NOMO-1 treated with DMSO at 0.1 percent for 48 hours (cell line): ENCODE measurements around the gene ZNF804B.

Experiments
- DNase-seq: peaks from one replicate; lab custom pipeline; 2025; ENCODE audit not compliant: unreplicated experiment; lab: John Stamatoyannopoulos, UW

ZNF804B gene

GRCh38 chr7:88965371-88965770 lies 205.9 kb downstream of the ZNF804B start:
- no peak for DNase-seq

DNA sequence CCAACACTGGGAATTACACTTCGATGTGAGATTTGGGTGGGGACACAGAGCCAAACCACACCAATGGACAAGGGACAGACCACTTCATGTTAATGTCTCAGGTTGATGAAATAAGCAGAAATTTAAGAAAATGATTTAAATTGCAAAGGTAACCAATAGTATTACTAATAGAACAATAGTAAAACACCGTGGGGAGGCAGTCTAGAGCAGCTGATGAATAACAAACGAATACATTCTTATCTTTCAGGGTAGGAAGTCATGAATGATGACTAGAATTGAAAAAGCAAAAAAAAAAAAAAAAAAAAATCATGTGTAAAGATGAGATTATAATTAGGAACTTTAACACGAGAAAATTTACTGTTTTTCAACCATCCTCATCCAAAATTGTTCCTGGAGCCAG lies 207.9 kb downstream of the ZNF804B start:
- no peak for DNase-seq

DNA sequence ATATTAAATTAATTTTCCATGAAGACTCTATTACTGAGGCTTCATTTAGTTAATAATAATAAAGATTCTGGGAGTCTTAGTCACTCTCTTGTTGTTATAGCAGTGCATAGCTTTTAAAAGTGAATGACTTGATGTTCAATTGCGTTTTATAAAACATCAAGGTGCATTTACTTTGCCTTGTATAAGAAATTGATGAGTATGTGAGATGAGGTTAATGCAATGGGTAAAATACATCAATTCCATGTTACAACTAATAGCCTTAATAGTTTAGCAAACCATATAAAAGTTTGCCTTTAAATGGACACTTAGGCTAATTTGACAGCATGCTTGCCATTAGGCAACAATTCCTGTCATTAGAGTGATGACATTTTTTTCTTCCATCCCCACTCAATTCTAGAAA lies 209.7 kb downstream of the ZNF804B start:
- DNase-seq: no peak

- DNase-seq: no peak
Measured at GRCh38 chr7:88985295-88985694, 225.8 kb downstream of the ZNF804B start.

DNA sequence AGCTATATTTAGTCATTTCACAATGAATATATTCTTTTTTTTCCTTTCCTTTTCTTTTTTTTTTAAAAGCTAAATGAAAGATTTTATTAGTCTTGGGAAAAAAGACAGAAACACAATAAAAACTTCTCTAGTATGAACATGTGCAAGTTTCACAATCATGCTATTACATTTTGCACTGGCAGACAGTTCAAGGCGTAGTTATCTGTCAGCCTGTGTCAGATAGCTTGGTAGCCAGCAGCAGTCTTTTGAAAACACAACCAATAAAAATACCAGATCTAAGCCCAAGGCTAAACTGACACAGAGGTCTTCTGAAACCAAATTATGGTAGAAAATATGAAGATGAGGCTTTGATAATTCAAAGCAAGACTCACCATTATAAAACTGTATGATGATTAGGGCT lies 241.8 kb downstream of the ZNF804B start:
- DNase-seq: no peak

DNA sequence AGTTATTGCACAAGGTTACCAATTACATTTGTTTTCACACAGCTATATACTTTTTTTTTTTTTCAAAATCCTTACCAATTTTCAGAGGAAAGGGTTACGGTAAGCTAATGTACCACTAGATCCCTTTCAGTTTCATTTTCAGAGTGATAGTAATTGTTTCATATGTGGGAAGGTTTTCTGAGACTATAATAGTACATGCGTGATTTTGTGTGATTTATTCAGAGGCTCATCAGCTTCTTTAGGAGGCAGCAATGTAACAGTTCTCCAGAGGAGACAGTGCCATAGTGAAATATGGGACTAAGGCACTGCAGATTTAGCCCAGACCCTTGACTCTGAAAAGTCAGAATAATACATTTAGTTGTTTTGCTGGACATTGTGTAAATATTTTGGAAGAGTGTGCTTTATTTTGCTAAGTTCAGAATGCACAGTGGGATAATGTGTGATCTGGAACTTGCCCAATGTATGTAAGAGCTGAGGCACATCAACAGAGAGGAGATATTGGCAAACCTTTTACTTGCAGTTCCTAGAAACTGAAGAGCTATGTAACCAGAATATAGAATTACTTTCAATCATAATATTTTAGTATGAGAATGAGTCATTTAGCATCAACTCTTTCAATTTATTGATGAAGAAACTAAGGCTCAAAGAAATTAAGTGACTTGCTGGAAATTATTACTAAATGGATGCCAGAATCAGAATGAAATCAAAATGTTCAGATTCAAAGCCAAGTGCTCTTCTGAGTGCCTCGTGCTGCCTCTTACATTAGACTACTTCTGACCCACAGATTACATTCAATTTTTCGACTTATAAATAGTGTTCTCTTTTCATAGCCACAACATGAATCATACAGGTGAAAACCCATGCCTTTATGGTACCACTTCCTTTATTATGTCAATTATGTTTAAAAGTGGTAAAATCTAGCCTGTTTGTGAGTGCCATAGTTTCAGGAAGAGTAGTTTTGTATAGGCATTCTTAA lies 243.8 kb downstream of the ZNF804B start:
- peak; percentile 53 for DNase-seq

GRCh38 chr7:89012016-89012415 lies 252.5 kb downstream of the ZNF804B start:
- no peak for DNase-seq

GRCh38 chr7:89017695-89018094 lies 258.2 kb downstream of the ZNF804B start:
- no peak for DNase-seq

- DNase-seq: no peak
Measured at GRCh38 chr7:89021741-89022140, 262.2 kb downstream of the ZNF804B start.

- DNase-seq: no peak
Measured at GRCh38 chr7:89023206-89023605, 263.7 kb downstream of the ZNF804B start.

- no peak for DNase-seq
Measured at GRCh38 chr7:89023877-89024276, 264.4 kb downstream of the ZNF804B start.

- no peak for DNase-seq
Measured at GRCh38 chr7:89027781-89028180, 268.3 kb downstream of the ZNF804B start.

DNA sequence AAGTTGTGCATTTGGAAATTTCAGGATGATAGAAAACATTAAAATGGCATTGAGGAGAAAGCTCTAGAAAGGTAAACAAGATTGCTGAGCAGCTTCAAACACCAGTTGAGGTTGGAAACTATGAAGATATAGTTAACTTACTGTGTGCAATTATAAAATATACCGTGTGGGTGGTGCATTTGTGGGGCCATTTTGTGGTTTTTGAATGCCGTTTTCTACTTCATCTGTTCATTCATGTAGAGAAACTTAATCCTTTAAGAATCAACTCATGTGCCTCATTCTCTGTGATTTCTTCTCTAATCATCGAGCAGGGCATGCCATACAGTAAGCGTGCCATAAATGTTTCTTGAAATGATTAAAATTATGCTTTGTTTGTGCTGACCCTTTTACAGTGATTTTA lies 268.8 kb downstream of the ZNF804B start:
- no peak for DNase-seq

GRCh38 chr7:89029864-89030263 lies 270.4 kb downstream of the ZNF804B start:
- DNase-seq: no peak

GRCh38 chr7:89041240-89041639 lies 281.7 kb downstream of the ZNF804B start:
- no peak for DNase-seq

DNA sequence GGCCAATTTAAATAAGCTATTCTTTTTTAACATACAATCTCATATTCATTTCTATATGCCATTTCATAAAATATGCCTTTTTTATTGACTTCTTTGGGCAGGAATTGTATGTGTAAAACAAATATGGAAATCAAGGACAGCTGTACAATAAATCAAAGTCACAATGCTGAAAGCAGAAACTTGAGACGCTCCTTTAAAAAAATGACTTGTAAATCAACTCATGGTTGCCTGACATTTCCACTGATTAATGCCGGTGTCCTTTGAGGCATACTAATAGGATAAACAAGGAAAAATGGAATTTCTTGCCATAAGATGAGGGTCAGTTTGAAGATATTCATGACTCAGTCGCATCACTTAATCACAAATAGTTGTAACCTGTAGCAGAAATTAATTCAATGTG lies 283.4 kb downstream of the ZNF804B start:
- DNase-seq: no peak

- DNase-seq: no peak
Measured at GRCh38 chr7:89049043-89049442, 289.5 kb downstream of the ZNF804B start.

- no peak for DNase-seq
Measured at GRCh38 chr7:89053130-89053529, 293.6 kb downstream of the ZNF804B start.

DNA sequence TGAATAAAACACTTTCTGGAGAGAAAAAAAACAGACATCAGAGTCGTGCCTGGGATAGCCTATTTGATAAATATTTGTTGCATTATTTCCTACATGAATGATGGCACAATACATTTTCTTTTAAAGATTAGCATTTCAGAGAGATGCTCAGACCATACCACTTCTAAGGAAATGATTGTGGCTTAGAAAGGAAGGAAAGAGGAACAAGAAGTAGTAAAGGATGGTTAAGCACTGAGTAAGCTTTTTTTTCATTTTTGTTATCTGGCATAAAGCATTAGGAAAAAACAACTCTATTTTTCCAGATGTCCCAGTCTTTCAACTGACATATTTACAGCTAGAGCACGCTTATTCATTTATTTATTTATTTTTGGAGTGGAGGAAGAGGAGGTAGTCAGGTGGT lies 294.9 kb downstream of the ZNF804B start:
- no peak for DNase-seq

GRCh38 chr7:89060234-89060633 lies 300.7 kb downstream of the ZNF804B start:
- no peak for DNase-seq

GRCh38 chr7:89064831-89065230 lies 305.3 kb downstream of the ZNF804B start:
- DNase-seq: no peak

DNA sequence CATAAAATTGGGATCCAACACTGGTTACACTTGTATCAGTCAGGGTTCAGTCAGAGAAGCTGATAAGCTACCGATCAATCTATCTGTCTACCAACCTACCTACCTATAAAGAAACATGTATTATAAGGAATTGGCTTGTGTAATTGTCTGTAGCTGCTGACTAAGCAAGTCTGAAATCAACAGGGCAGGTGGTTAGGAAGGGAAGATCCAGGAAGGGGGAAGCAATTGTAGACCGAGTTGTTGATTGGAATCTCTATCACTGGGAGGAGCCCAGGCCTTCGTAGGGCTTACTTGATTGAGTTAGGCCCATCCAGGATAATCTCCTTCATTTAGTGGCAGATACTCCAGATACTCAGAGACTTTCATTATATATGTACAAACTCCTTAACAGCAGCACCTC lies 307.5 kb downstream of the ZNF804B start:
- DNase-seq: no peak

DNA sequence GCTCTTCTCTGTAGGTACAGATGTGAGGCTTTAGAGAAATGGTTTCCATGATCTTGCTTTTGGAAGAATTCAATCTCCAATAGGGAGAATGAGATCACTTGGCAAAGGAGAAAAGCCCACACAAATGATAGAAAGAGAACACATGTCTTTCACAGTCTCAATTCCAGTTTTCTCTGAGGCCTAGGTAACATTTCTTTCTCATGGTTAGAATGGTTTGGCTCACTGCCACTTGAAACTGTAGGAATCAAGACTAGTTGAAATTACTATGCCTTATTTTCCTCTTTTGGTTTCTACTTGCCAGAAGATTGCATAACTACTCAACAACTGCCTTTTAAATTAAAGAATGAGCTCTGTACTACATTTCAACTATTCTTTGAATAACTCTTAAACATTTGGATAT lies 312.6 kb downstream of the ZNF804B start:
- DNase-seq: no peak
